ENCODE results near the gene SORCS2.

GRCh38 chr4:7662507-7662846 lies 470.1 kb downstream of the SORCS2 start:
- TF ChIP-seq GATA3 (IDR thresholded peaks at IDR 0.05; ENCODE audit: low read depth, low read length) (no peak), GATA2 (IDR thresholded peaks at IDR 0.05; ENCODE audit: low read depth, low read length) (no peak)

Measured in SH-SY5Y (cell line).